Measurements from ENCODE around the gene CRIP3.

CRIP3 gene

GRCh38 chr6:43293698-43294097 is 14.9 kb downstream of the CRIP3 start:
- Histone ChIP-seq H3K27me3 (ENCODE audit: control insufficient read depth, insufficient read depth, low read length) (peaks cover 11% of the 10 kb centered on the region), H3K36me3 (ENCODE audit: control insufficient read depth, insufficient read depth, low read length) (no peaks in the 10 kb centered on the region), H3K9ac (ENCODE audit: low read length) (no peak overlapping the region), H3K9me3 (ENCODE audit: control insufficient read depth, low read length) (no peaks in the 10 kb centered on the region), H3K4me1 (ENCODE audit: control insufficient read depth, insufficient read depth, low read length) (no peaks in the 10 kb centered on the region), H3K4me3 (ENCODE audit: low read length) (no peak overlapping the region)

- no peak overlapping the region for H3K9ac ChIP-seq (ENCODE audit: low read length)
- no peak overlapping the region for H3K4me3 ChIP-seq (ENCODE audit: low read length)
- no peaks in the 10 kb centered on the region for H3K9me3 ChIP-seq (ENCODE audit: control insufficient read depth, low read length)
- H3K27me3 ChIP-seq (ENCODE audit: control insufficient read depth, insufficient read depth, low read length): peaks cover 10% of the 10 kb centered on the region
- no peaks in the 10 kb centered on the region for H3K4me1 ChIP-seq (ENCODE audit: control insufficient read depth, insufficient read depth, low read length)
- H3K36me3 ChIP-seq (ENCODE audit: control insufficient read depth, insufficient read depth, low read length): no peaks in the 10 kb centered on the region
Observed at GRCh38 chr6:43292763-43293318, 15.8 kb downstream of the CRIP3 start.

- Histone ChIP-seq H3K9me3 (ENCODE audit: control insufficient read depth, low read length) (no peaks in the 10 kb centered on the region), H3K4me1 (ENCODE audit: control insufficient read depth, insufficient read depth, low read length) (no peaks in the 10 kb centered on the region), H3K4me3 (ENCODE audit: low read length) (no peak overlapping the region), H3K36me3 (ENCODE audit: control insufficient read depth, insufficient read depth, low read length) (no peaks in the 10 kb centered on the region), H3K27me3 (ENCODE audit: control insufficient read depth, insufficient read depth, low read length) (peaks cover 5% of the 10 kb centered on the region), H3K9ac (ENCODE audit: low read length) (no peak overlapping the region)
Observed at GRCh38 chr6:43292341-43292740, 16.3 kb downstream of the CRIP3 start.

- Histone ChIP-seq H3K27me3 (ENCODE audit: control insufficient read depth, insufficient read depth, low read length) (no peaks in the 10 kb centered on the region), H3K9ac (ENCODE audit: low read length) (no peak overlapping the region), H3K4me3 (ENCODE audit: low read length) (no peak overlapping the region), H3K9me3 (ENCODE audit: control insufficient read depth, low read length) (no peaks in the 10 kb centered on the region), H3K4me1 (ENCODE audit: control insufficient read depth, insufficient read depth, low read length) (no peaks in the 10 kb centered on the region), H3K36me3 (ENCODE audit: control insufficient read depth, insufficient read depth, low read length) (no peaks in the 10 kb centered on the region)
Observed at GRCh38 chr6:43291708-43292107, 16.9 kb downstream of the CRIP3 start.

- H3K27me3 ChIP-seq (ENCODE audit: control insufficient read depth, insufficient read depth, low read length): no peaks in the 10 kb centered on the region
- no peak overlapping the region for H3K4me3 ChIP-seq (ENCODE audit: low read length)
Observed at GRCh38 chr6:43290905-43291355, 17.7 kb downstream of the CRIP3 start.

GRCh38 chr6:43290339-43290904 is 18.2 kb downstream of the CRIP3 start:
- H3K4me1 ChIP-seq (ENCODE audit: control insufficient read depth, insufficient read depth, low read length): no peaks in the 10 kb centered on the region
- H3K9me3 ChIP-seq (ENCODE audit: control insufficient read depth, low read length): no peaks in the 10 kb centered on the region
- H3K9ac ChIP-seq (ENCODE audit: low read length): no peak overlapping the region
- no peak overlapping the region for H3K4me3 ChIP-seq (ENCODE audit: low read length)
- H3K27me3 ChIP-seq (ENCODE audit: control insufficient read depth, insufficient read depth, low read length): no peaks in the 10 kb centered on the region
- no peaks in the 10 kb centered on the region for H3K36me3 ChIP-seq (ENCODE audit: control insufficient read depth, insufficient read depth, low read length)

More at GRCh38 chr6:43290905-43291355, 17.7 kb downstream of the CRIP3 start:
- Histone ChIP-seq H3K4me1 (ENCODE audit: control insufficient read depth, insufficient read depth, low read length) (no peaks in the 10 kb centered on the region), H3K9ac (ENCODE audit: low read length) (no peak overlapping the region), H3K36me3 (ENCODE audit: control insufficient read depth, insufficient read depth, low read length) (no peaks in the 10 kb centered on the region), H3K9me3 (ENCODE audit: control insufficient read depth, low read length) (no peaks in the 10 kb centered on the region)

- Histone ChIP-seq H3K9me3 (ENCODE audit: control insufficient read depth, low read length) (no peaks in the 10 kb centered on the region), H3K4me1 (ENCODE audit: control insufficient read depth, insufficient read depth, low read length) (no peaks in the 10 kb centered on the region), H3K36me3 (ENCODE audit: control insufficient read depth, insufficient read depth, low read length) (no peaks in the 10 kb centered on the region), H3K27me3 (ENCODE audit: control insufficient read depth, insufficient read depth, low read length) (peaks cover 14% of the 10 kb centered on the region), H3K4me3 (ENCODE audit: low read length) (no peak overlapping the region), H3K9ac (ENCODE audit: low read length) (no peak overlapping the region)
Observed at GRCh38 chr6:43287717-43288679, 20.6 kb downstream of the CRIP3 start.

GRCh38 chr6:43286980-43287716 is 21.5 kb downstream of the CRIP3 start:
- H3K27me3 ChIP-seq (ENCODE audit: control insufficient read depth, insufficient read depth, low read length): peaks cover 16% of the 10 kb centered on the region
- H3K36me3 ChIP-seq (ENCODE audit: control insufficient read depth, insufficient read depth, low read length): no peaks in the 10 kb centered on the region
- no peak overlapping the region for H3K9ac ChIP-seq (ENCODE audit: low read length)

GRCh38 chr6:43286456-43286979 is 22.1 kb downstream of the CRIP3 start:
- Histone ChIP-seq H3K27me3 (ENCODE audit: control insufficient read depth, insufficient read depth, low read length) (peaks cover 17% of the 10 kb centered on the region), H3K4me1 (ENCODE audit: control insufficient read depth, insufficient read depth, low read length) (no peaks in the 10 kb centered on the region), H3K9me3 (ENCODE audit: control insufficient read depth, low read length) (no peaks in the 10 kb centered on the region), H3K4me3 (ENCODE audit: low read length) (no peak overlapping the region), H3K36me3 (ENCODE audit: control insufficient read depth, insufficient read depth, low read length) (no peaks in the 10 kb centered on the region), H3K9ac (ENCODE audit: low read length) (no peak overlapping the region)

More at GRCh38 chr6:43286980-43287716, 21.5 kb downstream of the CRIP3 start:
- H3K9me3 ChIP-seq (ENCODE audit: control insufficient read depth, low read length): no peaks in the 10 kb centered on the region
- H3K4me3 ChIP-seq (ENCODE audit: low read length): no peak overlapping the region
- no peaks in the 10 kb centered on the region for H3K4me1 ChIP-seq (ENCODE audit: control insufficient read depth, insufficient read depth, low read length)

GRCh38 chr6:43285832-43286231 is 22.8 kb downstream of the CRIP3 start:
- H3K9me3 ChIP-seq (ENCODE audit: control insufficient read depth, low read length): no peaks in the 10 kb centered on the region

GRCh38 chr6:43284991-43285781 is 23.4 kb downstream of the CRIP3 start:
- H3K27me3 ChIP-seq (ENCODE audit: control insufficient read depth, insufficient read depth, low read length): peaks cover 17% of the 10 kb centered on the region
- no peak overlapping the region for H3K4me3 ChIP-seq (ENCODE audit: low read length)

More at GRCh38 chr6:43285832-43286231, 22.8 kb downstream of the CRIP3 start:
- Histone ChIP-seq H3K27me3 (ENCODE audit: control insufficient read depth, insufficient read depth, low read length) (peaks cover 17% of the 10 kb centered on the region), H3K36me3 (ENCODE audit: control insufficient read depth, insufficient read depth, low read length) (no peaks in the 10 kb centered on the region), H3K4me1 (ENCODE audit: control insufficient read depth, insufficient read depth, low read length) (no peaks in the 10 kb centered on the region), H3K4me3 (ENCODE audit: low read length) (no peak overlapping the region), H3K9ac (ENCODE audit: low read length) (no peak overlapping the region)

More at GRCh38 chr6:43284991-43285781, 23.4 kb downstream of the CRIP3 start:
- Histone ChIP-seq H3K9ac (ENCODE audit: low read length) (no peak overlapping the region), H3K36me3 (ENCODE audit: control insufficient read depth, insufficient read depth, low read length) (no peaks in the 10 kb centered on the region), H3K4me1 (ENCODE audit: control insufficient read depth, insufficient read depth, low read length) (no peaks in the 10 kb centered on the region), H3K9me3 (ENCODE audit: control insufficient read depth, low read length) (no peaks in the 10 kb centered on the region)

All from mucosa of stomach (tissue), 1 donor.